ENCODE data around the gene PVALEF.

The PVALEF gene

GRCh38 chr17:81187120-81187519 lies 21.8 kb downstream of the PVALEF start:
- no peak for DNase-seq

GRCh38 chr17:81187586-81188490 lies 22.5 kb downstream of the PVALEF start:
- no peak for DNase-seq

- DNase-seq: no peak
These were observed 23.2 kb downstream of the PVALEF start for GRCh38 chr17:81188491-81188840.

GRCh38 chr17:81189016-81189415 lies 23.7 kb downstream of the PVALEF start:
- DNase-seq: no peak

- no peak for DNase-seq
These were observed 24.6 kb downstream of the PVALEF start for GRCh38 chr17:81189670-81190530.

GRCh38 chr17:81190591-81190990 lies 25.3 kb downstream of the PVALEF start:
- DNase-seq: no peak

GRCh38 chr17:81191116-81191515 lies 25.8 kb downstream of the PVALEF start:
- no peak for DNase-seq

- no peak for DNase-seq
These were observed 26.3 kb downstream of the PVALEF start for GRCh38 chr17:81191646-81192045.

GRCh38 chr17:81192386-81193050 lies 27.2 kb downstream of the PVALEF start:
- no peak for DNase-seq

GRCh38 chr17:81193051-81193410 lies 27.7 kb downstream of the PVALEF start:
- DNase-seq: no peak

GRCh38 chr17:81193470-81194224 lies 28.3 kb downstream of the PVALEF start:
- no peak for DNase-seq

GRCh38 chr17:81194225-81194760 lies 29.0 kb downstream of the PVALEF start:
- no peak for DNase-seq

- DNase-seq: no peak
These were observed 29.9 kb downstream of the PVALEF start for GRCh38 chr17:81194941-81195901.

- no peak for DNase-seq
These were observed 30.7 kb downstream of the PVALEF start for GRCh38 chr17:81195941-81196495.

GRCh38 chr17:81196505-81197408 lies 31.4 kb downstream of the PVALEF start:
- no peak for DNase-seq

GRCh38 chr17:81197409-81197795 lies 32.1 kb downstream of the PVALEF start:
- no peak for DNase-seq

- no peak for DNase-seq
These were observed 32.7 kb downstream of the PVALEF start for GRCh38 chr17:81197831-81198490.

GRCh38 chr17:81198826-81199481 lies 33.6 kb downstream of the PVALEF start:
- no peak for DNase-seq

GRCh38 chr17:81199482-81199830 lies 34.1 kb downstream of the PVALEF start:
- no peak for DNase-seq

Data from activated CD4-positive, alpha-beta T cell treated with anti-CD3 and anti-CD28 coated beads for 4 hours (primary cell).